GM23248 (cell line): ENCODE data around the gene OR4D1.

Experiments used
- EZH2 ChIP-seq: fragments of 200-600 bp; sonication (generic); IDR thresholded peaks from 2 replicates; pipeline ENCODE4 v1.6.1; 2018; ENCODE audit warnings: antibody characterized with exemption, mild to moderate bottlenecking; ENCODE audit not compliant: insufficient read depth, poor library complexity, severe bottlenecking
- EZH2phosphoT487 ChIP-seq: fragments of 200-600 bp; sonication (generic); IDR thresholded peaks from 2 replicates; pipeline ENCODE4 v1.6.1; 2018; ENCODE audit warnings: antibody characterized with exemption, moderate library complexity, mild to moderate bottlenecking, low read depth; ENCODE audit not compliant: insufficient read depth

DNA sequence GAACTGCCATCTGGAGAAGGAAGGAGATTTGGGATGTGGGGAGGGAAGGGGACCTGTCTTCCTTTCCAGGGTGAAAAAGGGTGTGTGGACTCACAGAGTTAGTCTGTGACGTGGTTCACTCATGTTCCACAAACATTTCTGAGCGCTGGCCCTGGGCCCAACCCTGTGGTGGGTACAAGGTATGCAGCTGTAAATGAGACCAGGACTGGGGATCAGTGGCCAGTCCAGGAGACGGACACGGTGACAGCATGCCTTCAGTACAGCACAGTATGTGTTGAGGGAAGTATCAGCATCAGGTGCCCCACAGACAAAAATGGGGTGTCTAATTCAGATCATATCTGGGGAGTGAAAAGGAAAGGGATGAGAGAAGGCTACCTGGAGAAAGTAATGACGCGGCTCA lies 38.9 kb downstream of the OR4D1 start:
- TF ChIP-seq EZH2 (no peak), EZH2phosphoT487 (no peak)
